Smooth muscle cell (in vitro differentiated cells): ENCODE measurements around the gene TSEN54. TPM values are rescaled to one million over a fixed set of nuclear protein-coding genes. Genes with fewer than 3 reads are reported as not detected.

Experiments used
- DNase-seq: peaks from one replicate; lab custom pipeline; 2025; ENCODE audit not compliant: unreplicated experiment; lab: John Stamatoyannopoulos, UW
- H2AFZ ChIP-seq: fragments of 200-600 bp; sonication (generic); 2 replicates; pipeline ENCODE4 v1.6.0; 2016; ENCODE audit warnings: antibody characterized with exemption, low read depth, mild to moderate bottlenecking
- H3F3A ChIP-seq: fragments of 200-600 bp; sonication (generic); 2 replicates; pipeline ENCODE4 v1.6.0; 2017; ENCODE audit warnings: antibody characterized with exemption, low read depth
- H3K27ac ChIP-seq: fragments of 200-600 bp; sonication (generic); 2 replicates; pipeline ENCODE4 v1.5.1; 2016; ENCODE audit warnings: low read depth, mild to moderate bottlenecking
- H3K27me3 ChIP-seq: fragments of 200-600 bp; sonication (generic); 2 replicates; pipeline ENCODE4 v1.6.1; 2016; ENCODE audit warnings: low read depth, mild to moderate bottlenecking
- H3K36me3 ChIP-seq: fragments of 200-600 bp; sonication (generic); 2 replicates; pipeline ENCODE4 v1.5.1; 2016; ENCODE audit warnings: low read depth
- H3K4me1 ChIP-seq: fragments of 200-600 bp; sonication (generic); 2 replicates; pipeline ENCODE4 v1.5.1; 2016; ENCODE audit warnings: low read depth
- H3K4me2 ChIP-seq: fragments of 200-600 bp; sonication (generic); 2 replicates; pipeline ENCODE4 v1.6.0; 2016; ENCODE audit warnings: mild to moderate bottlenecking
- H3K4me3 ChIP-seq: fragments of 200-600 bp; sonication (generic); 2 replicates; pipeline ENCODE4 v1.5.1; 2016; ENCODE audit warnings: mild to moderate bottlenecking
- H3K79me2 ChIP-seq: fragments of 200-600 bp; sonication (generic); 2 replicates; pipeline ENCODE4 v1.6.0; 2016; ENCODE audit warnings: low read depth, mild to moderate bottlenecking
- H3K9ac ChIP-seq: fragments of 200-600 bp; sonication (generic); 2 replicates; pipeline ENCODE4 v1.6.0; 2016; ENCODE audit warnings: low read depth
- H3K9me3 ChIP-seq: fragments of 200-600 bp; sonication (generic); replicated peaks from 2 replicates; pipeline ENCODE4 v1.5.1; 2016; ENCODE audit warnings: low read depth
- H4K20me1 ChIP-seq: fragments of 200-600 bp; sonication (generic); 2 replicates; pipeline ENCODE4 v1.6.0; 2016; ENCODE audit warnings: low read depth
- WGBS: methylation state at CpG from one replicate; pipeline ENCODE4 v1.1.7; 2016; ENCODE audit warnings: low lambda C conversion rate; 5-methylcytosine and 5-hydroxymethylcytosine counted together
- polyA plus RNA-seq: library from polyadenylated mRNA; unstranded; fragments of >200 nt; fragmentation: Nextera tagmentation; extraction: Ambion mirVana; gene quantifications from 2 replicates; pipeline ENCODE4 v1.2.1, GENCODE V29; 2016
- total RNA-seq: library from RNA; depleted of rRNA; stranded (reverse); fragments of >200 nt; gene quantifications from 2 replicates; pipeline ENCODE4 v1.2.3, GENCODE V29; 2014
- TF ChIP-seq, protein P1 (sequence below): fragments of 200-600 bp; sonication (generic); IDR thresholded peaks from 2 replicates; pipeline ENCODE4 v1.5.1; 2017; ENCODE audit warnings: borderline replicate concordance, mild to moderate bottlenecking, antibody characterized with exemption; ENCODE audit not compliant: insufficient read depth, poor library complexity, severe bottlenecking

Gene TSEN54
- total and polyA plus RNA-seq, 2 experiments from 2014 or later, result 15.1 TPM

DNA sequence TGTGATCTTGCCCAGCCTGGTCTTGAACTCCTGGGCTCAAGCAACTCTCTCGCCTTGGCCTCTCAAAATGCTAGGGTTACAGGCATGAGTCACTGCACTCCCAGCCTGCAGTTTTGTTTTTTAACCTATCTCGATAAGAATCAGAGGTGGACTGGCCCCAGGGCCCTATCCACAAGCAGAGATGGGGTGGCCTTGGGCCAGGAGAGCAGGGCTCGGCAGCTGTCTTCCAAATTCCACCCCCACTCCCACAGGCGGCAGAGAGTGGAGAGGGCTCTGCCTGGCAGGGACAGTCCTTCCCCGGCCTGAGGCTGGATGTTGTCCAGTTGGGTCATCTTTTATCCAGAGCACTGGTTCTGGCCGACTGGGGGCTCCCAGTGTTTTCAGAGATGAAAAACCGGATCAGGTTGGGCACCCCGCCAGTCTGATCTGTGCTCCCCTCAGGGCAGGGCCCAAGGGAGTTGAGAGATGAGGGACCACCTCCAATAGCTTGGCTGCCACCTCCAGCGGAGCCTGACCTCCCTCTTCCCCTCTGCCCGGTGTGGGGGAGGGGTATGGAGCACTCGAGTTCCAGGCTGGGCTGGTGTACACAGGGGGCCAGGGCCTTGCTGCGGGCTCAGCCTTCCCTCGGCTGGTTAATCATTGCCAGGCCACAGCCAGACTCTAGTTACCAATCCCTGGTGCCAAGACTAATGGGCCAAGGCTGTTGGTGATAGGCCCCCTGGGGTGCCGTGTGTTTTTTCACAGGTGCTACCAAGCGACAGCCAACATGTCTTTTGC lies 40.9 kb downstream of the TSEN54 start:
- Histone ChIP-seq H3K79me2 (no peaks in the 10 kb centered on the region), H4K20me1 (no peaks in the 10 kb centered on the region), H3K9me3 (no peaks in the 10 kb centered on the region), H3K27ac (no peak overlapping the region), H3K36me3 (no peaks in the 10 kb centered on the region), H3F3A (no peaks in the 10 kb centered on the region), H3K9ac (no peak overlapping the region), H3K4me2 (no peak overlapping the region), H3K27me3 (no peaks in the 10 kb centered on the region), H3K4me1 (peaks cover 10% of the 10 kb centered on the region), H3K4me3 (no peak overlapping the region), H2AFZ (no peak overlapping the region)
- WGBS, result 72% methylated on average over 15 of the region's 15 CpGs
- TF ChIP-seq, protein P1, sequence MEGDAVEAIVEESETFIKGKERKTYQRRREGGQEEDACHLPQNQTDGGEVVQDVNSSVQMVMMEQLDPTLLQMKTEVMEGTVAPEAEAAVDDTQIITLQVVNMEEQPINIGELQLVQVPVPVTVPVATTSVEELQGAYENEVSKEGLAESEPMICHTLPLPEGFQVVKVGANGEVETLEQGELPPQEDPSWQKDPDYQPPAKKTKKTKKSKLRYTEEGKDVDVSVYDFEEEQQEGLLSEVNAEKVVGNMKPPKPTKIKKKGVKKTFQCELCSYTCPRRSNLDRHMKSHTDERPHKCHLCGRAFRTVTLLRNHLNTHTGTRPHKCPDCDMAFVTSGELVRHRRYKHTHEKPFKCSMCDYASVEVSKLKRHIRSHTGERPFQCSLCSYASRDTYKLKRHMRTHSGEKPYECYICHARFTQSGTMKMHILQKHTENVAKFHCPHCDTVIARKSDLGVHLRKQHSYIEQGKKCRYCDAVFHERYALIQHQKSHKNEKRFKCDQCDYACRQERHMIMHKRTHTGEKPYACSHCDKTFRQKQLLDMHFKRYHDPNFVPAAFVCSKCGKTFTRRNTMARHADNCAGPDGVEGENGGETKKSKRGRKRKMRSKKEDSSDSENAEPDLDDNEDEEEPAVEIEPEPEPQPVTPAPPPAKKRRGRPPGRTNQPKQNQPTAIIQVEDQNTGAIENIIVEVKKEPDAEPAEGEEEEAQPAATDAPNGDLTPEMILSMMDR, result no peak
- no peak for DNase-seq

DNA sequence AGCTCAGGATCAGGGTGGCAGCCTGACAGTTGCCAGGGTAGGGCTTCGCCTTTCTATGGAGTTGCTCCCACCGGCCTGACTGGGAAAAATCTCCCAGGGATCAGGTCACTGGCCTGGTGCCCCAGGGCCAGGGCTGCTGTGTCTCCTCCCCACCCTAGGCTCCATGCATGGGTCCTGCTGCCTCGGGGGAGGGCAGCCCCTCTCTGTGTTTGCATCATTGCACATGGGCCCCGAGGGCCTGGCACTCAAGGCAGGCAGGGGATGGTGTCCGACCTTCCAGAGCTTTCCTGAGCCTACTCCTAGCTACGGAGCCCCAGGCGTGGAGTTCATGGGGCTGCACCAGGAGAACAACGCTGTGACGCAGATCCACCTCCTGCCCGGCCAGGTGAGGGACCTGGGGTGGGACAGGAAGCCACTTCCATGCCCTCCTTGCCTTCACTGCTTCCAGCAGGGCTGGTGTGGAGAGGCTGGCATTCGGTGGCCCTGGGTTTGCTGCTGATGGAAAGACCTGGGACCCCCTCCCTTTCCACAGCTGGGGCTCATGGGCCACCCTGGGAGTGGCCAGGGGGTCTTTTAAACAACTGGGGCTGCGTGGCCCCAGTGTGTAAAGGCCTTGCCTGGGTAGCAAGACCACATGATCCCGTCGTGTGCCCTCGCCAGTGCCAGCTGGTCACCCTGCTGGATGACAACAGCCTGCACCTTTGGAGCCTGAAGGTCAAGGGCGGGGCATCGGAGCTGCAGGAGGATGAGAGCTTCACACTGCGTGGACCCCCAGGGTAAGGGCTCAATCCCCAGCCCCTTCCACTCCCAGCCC lies 41.7 kb downstream of the TSEN54 start:
- Histone ChIP-seq H3K27me3 (no peaks in the 10 kb centered on the region), H3K4me2 (no peak overlapping the region), H3K4me1 (peaks cover 3% of the 10 kb centered on the region)

DNA sequence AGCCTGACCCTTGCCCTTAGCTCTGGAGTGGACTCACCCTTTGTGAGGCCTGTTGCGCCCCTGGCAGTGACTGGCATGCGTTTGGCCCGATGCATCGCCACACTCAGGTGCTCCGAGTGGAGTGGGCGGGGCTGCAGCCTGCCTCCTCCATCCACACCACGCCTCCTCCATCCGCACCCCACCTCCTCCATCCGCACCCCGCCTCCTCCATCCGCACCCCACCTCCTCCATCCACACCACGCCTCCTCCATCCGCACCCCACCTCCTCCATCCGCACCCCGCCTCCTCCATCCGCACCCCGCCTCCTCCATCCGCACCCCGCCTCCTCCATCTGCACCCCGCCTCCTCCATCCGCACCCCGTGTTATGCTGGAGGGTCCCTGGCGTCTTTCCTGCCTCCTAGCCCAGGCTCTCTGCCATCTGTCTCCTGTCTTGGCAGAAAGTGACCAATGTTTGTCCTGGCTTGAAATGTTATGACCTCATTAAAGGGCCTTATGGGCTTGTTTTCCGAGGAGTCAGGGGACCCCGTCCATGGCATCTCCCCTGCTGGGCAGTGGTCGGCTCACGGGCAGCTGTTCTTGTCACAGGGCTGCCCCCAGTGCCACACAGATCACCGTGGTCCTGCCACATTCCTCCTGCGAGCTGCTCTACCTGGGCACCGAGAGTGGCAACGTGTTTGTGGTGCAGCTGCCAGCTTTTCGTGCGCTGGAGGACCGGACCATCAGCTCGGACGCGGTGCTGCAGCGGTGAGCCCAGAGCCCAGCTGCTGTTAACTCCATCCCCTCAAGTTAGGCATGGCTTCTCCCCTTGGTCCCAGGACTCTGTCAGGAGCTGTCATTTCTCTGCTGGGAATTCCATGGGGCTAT lies 42.6 kb downstream of the TSEN54 start:
- 97% methylated on average over 24 of the region's 38 CpGs for WGBS
- H4K20me1 ChIP-seq, result no peaks in the 10 kb centered on the region
- no peak overlapping the region for H3K9ac ChIP-seq

More for the DNA sequence above, 41.7 kb downstream of the TSEN54 start:
- no peaks in the 10 kb centered on the region for H3K9me3 ChIP-seq
- H3K4me3 ChIP-seq, result no peak overlapping the region
- no peaks in the 10 kb centered on the region for H3K36me3 ChIP-seq
- no peak overlapping the region for H3K27ac ChIP-seq
- no peak overlapping the region for H2AFZ ChIP-seq
- TF ChIP-seq, protein P1, result no peak
- no peak for DNase-seq
- H4K20me1 ChIP-seq, result no peaks in the 10 kb centered on the region
- WGBS, result 89% methylated on average over 18 of the region's 18 CpGs
- H3F3A ChIP-seq, result no peaks in the 10 kb centered on the region
- H3K9ac ChIP-seq, result no peak overlapping the region
- no peaks in the 10 kb centered on the region for H3K79me2 ChIP-seq

More for the DNA sequence above, 42.6 kb downstream of the TSEN54 start:
- no peaks in the 10 kb centered on the region for H3K4me1 ChIP-seq
- H3K36me3 ChIP-seq, result no peaks in the 10 kb centered on the region
- no peak overlapping the region for H3K27ac ChIP-seq
- H3K9me3 ChIP-seq, result no peaks in the 10 kb centered on the region
- H2AFZ ChIP-seq, result no peak overlapping the region
- no peak for DNase-seq
- H3K4me2 ChIP-seq, result no peak overlapping the region
- H3K27me3 ChIP-seq, result no peaks in the 10 kb centered on the region
- no peaks in the 10 kb centered on the region for H3K79me2 ChIP-seq
- no peak overlapping the region for H3K4me3 ChIP-seq
- H3F3A ChIP-seq, result no peaks in the 10 kb centered on the region
- TF ChIP-seq, protein P1, result no peak
